ENCODE results near the gene IRF2BP1.

Gene IRF2BP1

DNA sequence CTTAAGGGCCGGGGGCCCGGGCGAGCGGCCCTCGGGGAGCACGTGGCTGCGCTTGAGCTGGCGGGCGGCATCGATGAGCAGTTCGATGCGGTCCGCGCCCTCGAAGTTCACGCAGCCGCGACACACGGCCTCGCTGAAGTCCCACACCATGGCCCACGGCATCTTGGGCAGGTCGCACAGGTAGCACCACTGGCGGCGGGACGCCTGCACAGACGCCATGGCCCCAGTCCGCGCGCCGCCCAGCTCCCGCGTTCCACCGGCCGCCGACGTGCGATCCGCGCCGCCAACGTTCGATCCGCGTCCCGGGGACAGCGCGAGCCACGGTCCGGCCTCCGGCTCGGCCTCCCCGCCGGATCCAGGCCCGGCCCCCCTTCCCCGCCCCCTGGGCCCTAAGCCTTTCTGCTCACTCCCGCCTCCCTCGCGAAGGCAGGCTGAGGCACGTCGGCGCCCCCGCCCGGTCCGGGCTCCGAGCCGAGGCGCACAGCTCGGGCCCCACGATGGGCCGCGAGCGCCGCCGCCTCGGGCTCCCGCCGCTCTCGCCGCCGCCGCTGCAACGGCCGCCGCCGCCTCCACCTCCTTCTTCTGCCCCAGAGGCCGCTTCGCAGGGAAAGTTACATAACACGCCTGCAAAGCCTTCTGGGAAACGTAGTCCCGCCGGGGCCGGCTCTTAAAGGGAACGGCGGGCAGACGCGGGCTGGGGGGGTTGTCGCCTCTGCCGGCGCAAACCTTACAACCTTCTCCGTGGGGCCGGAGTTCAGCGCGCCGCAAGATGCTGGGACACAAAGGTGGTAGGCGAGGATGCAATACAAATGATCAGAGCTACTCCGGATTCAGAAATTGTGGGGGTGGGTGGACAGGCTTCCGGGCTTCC, at the start of gene IRF2BP1:
Gene IRF2BP1 (minus strand): TSS at position 586 of the 871 bp plus-strand sequence. CDS start 367 bp downstream, at position 219.
- H3K4me3 ChIP-seq: peak within 1 kb of the TSS; percentile 69 to 87 (median 78)
- H3K9ac ChIP-seq: peak within 1 kb of the TSS; percentile 81 to 95 (median 88)

GRCh38 chr19:45935267-45935666, 49.3 kb upstream of the IRF2BP1 start:
- Histone ChIP-seq H3K27me3 (peaks cover 0 to 3% (median 0%) of the 10 kb centered on the region in 11 experiments; a peak in 3 of 22 replicates), H3K27ac (no peak overlapping the region), H3K36me3 (no peaks in the 10 kb centered on the region; a peak in 1 of 22 replicates), H3K4me2 (no peak overlapping the region), H4K20me1 (no peaks in the 10 kb centered on the region), H3K4me3 (no peak overlapping the region), H3K9ac (no peak overlapping the region), H3K9me3 (replicated peaks in 1 of 11) (no peaks in the 10 kb centered on the region), H3K4me1 (peaks cover 0 to 9% (median 0%) of the 10 kb centered on the region in 10 experiments; a peak in 2 of 20 replicates)
- no peak for TF ChIP-seq Cebpa-rat (IDR thresholded peaks at IDR 0.05)

More for the DNA sequence above, at the start of gene IRF2BP1:
- H3K27me3 ChIP-seq: no peaks in the 10 kb centered on the region
- peak within 1 kb of the TSS; percentile 75 to 92 (median 89) for H3K27ac ChIP-seq
- H3K36me3 ChIP-seq: peaks cover 0 to 32% (median 20%) of the 10 kb centered on the region in 11 experiments; a peak in 16 of 22 replicates
- peak in 7 of 11 experiments; percentile 8 to 44 (median 22); a peak in 5 of 22 replicates for TF ChIP-seq Cebpa-rat (IDR thresholded peaks at IDR 0.05)
- peaks cover 35 to 50% (median 46%) of the 10 kb centered on the region in 10 experiments for H3K4me1 ChIP-seq
- H4K20me1 ChIP-seq: peaks cover 26 to 47% (median 36%) of the 10 kb centered on the region in 11 experiments; a peak in 20 of 22 replicates
- peak within 1 kb of the TSS; percentile 90 to 100 (median 98) for H3K4me2 ChIP-seq
- H3K9me3 ChIP-seq (replicated peaks in 1 of 11): no peaks in the 10 kb centered on the region

DNA sequence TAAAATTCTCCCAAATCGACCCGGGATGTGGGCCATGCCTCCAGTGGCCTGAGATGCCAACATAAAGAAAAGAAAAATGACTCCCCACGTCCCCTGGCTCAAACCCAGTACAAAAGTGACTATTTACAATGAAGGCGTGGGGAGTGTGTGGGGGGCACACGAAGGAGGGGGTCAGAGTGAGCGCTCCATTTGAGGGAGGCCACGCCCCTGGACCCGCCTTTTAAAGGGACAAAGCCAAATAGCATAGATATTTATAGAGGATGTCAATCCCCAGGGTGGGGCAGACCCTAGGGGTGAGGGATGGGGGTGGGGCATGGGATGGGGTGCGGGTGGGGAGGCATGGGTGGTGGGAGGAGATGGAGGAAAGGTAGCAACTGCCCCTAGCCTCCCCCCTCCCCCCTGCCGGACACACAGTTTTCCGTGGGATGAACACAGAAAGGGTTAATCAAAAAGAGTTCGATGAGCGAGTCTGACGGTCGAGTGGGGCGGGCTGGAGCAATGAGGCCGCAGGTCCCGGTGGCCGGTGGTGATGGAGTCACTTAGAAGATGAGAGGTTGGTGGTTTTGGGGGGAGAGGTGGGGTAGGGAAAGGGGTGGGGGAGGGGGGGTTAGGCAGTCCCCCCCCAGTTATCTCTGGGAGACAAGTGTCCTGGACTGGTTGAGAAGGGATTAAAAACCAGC, 48.8 kb upstream of the IRF2BP1 start:
- no peak overlapping the region for H3K27ac ChIP-seq
- no peaks in the 10 kb centered on the region for H3K36me3 ChIP-seq
- H3K4me2 ChIP-seq: no peak overlapping the region
- TF ChIP-seq Cebpa-rat (IDR thresholded peaks at IDR 0.05): no peak
- no peaks in the 10 kb centered on the region for H3K9me3 ChIP-seq (replicated peaks in 1 of 11)
- no peaks in the 10 kb centered on the region for H4K20me1 ChIP-seq
- peaks cover 0 to 3% (median 0%) of the 10 kb centered on the region in 11 experiments; a peak in 3 of 22 replicates for H3K27me3 ChIP-seq
- peaks cover 0 to 9% (median 0%) of the 10 kb centered on the region in 10 experiments; a peak in 2 of 20 replicates for H3K4me1 ChIP-seq
- no peak overlapping the region for H3K4me3 ChIP-seq
- no peak overlapping the region for H3K9ac ChIP-seq

GRCh38 chr19:45933759-45934158, 47.8 kb upstream of the IRF2BP1 start:
- Histone ChIP-seq H3K4me2 (no peak overlapping the region), H4K20me1 (no peaks in the 10 kb centered on the region), H3K9ac (no peak overlapping the region), H3K9me3 (replicated peaks in 1 of 11) (no peaks in the 10 kb centered on the region), H3K4me3 (no peak overlapping the region), H3K27me3 (peaks cover 0 to 3% (median 0%) of the 10 kb centered on the region in 11 experiments; a peak in 3 of 22 replicates), H3K36me3 (no peaks in the 10 kb centered on the region), H3K4me1 (peaks cover 0 to 9% (median under 1%) of the 10 kb centered on the region in 10 experiments; a peak in 5 of 20 replicates), H3K27ac (no peak overlapping the region)
- no peak for TF ChIP-seq Cebpa-rat (IDR thresholded peaks at IDR 0.05)

DNA sequence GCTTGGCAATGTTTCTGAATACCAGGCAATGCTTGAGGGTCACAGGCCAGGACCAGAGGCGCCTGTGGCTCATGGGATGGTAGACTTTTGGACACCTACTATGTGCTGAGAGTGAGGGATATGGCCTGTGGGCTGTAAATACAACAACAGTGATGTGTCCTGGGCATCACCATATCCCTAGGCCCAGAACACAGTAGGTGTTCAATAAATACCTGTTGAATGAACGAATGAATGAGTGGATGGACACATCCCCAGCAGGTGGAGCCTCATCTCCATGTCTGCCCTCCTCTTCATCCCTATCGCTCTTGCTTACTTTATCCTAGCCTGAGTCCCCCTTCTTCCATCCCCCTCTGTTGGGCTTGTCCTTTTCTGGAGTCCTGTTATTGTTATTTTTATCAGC, 45.1 kb upstream of the IRF2BP1 start:
- H3K9ac ChIP-seq: no peak overlapping the region
- H3K4me1 ChIP-seq: peaks cover 5 to 13% (median 9%) of the 10 kb centered on the region in 10 experiments; a peak in 18 of 20 replicates
- H4K20me1 ChIP-seq: no peaks in the 10 kb centered on the region
- no peaks in the 10 kb centered on the region for H3K36me3 ChIP-seq
- no peak overlapping the region for H3K4me3 ChIP-seq
- H3K4me2 ChIP-seq: no peak overlapping the region
- H3K9me3 ChIP-seq (replicated peaks in 1 of 11): no peaks in the 10 kb centered on the region
- H3K27ac ChIP-seq: no peak overlapping the region
- peaks cover 0 to 3% (median 0%) of the 10 kb centered on the region in 11 experiments; a peak in 2 of 22 replicates for H3K27me3 ChIP-seq
- no peak for TF ChIP-seq Cebpa-rat (IDR thresholded peaks at IDR 0.05)

GRCh38 chr19:45929247-45929646, 43.3 kb upstream of the IRF2BP1 start:
- Histone ChIP-seq H3K27me3 (no peaks in the 10 kb centered on the region), H3K4me2 (no peak overlapping the region), H3K9me3 (replicated peaks in 1 of 11) (peaks cover 0 to 5% (median 0%) of the 10 kb centered on the region in 11 experiments; a peak in 1 of 22 replicates), H3K36me3 (no peaks in the 10 kb centered on the region), H3K4me1 (peaks cover 5 to 13% (median 9%) of the 10 kb centered on the region in 10 experiments; a peak in 18 of 20 replicates), H3K27ac (no peak overlapping the region), H3K4me3 (no peak overlapping the region), H4K20me1 (no peaks in the 10 kb centered on the region), H3K9ac (no peak overlapping the region; a peak in 1 of 22 replicates)
- no peak for TF ChIP-seq Cebpa-rat (IDR thresholded peaks at IDR 0.05)

GRCh38 chr19:45927565-45928261, 41.8 kb upstream of the IRF2BP1 start:
- TF ChIP-seq Cebpa-rat (IDR thresholded peaks at IDR 0.05): no peak
- Histone ChIP-seq H3K4me2 (peak overlapping the region; percentile 72 to 95 (median 84)), H4K20me1 (no peaks in the 10 kb centered on the region), H3K36me3 (no peaks in the 10 kb centered on the region), H3K9me3 (replicated peaks in 1 of 11) (peaks cover 0 to 5% (median 0%) of the 10 kb centered on the region in 11 experiments; a peak in 1 of 22 replicates), H3K9ac (peak overlapping the region in 9 of 11 experiments; percentile 62 to 83 (median 75); a peak in 18 of 22 replicates), H3K4me3 (peak overlapping the region in 8 of 10 experiments; percentile 42 to 62 (median 52); a peak in 13 of 20 replicates), H3K27ac (peak overlapping the region in 9 of 11 experiments; percentile 58 to 81 (median 74); a peak in 17 of 22 replicates), H3K27me3 (no peaks in the 10 kb centered on the region), H3K4me1 (peaks cover 5 to 13% (median 9%) of the 10 kb centered on the region in 10 experiments; a peak in 18 of 20 replicates)

GRCh38 chr19:45924891-45925447, 39.0 kb upstream of the IRF2BP1 start:
- Histone ChIP-seq H4K20me1 (no peaks in the 10 kb centered on the region; a peak in 1 of 22 replicates), H3K27ac (no peak overlapping the region), H3K9me3 (replicated peaks in 1 of 11) (peaks cover 0 to 5% (median 0%) of the 10 kb centered on the region in 11 experiments; a peak in 1 of 22 replicates), H3K4me2 (no peak overlapping the region), H3K4me3 (no peak overlapping the region), H3K27me3 (no peaks in the 10 kb centered on the region), H3K4me1 (peaks cover 5 to 13% (median 10%) of the 10 kb centered on the region in 10 experiments; a peak in 18 of 20 replicates), H3K36me3 (no peaks in the 10 kb centered on the region), H3K9ac (no peak overlapping the region)
- TF ChIP-seq Cebpa-rat (IDR thresholded peaks at IDR 0.05): no peak
